ENCODE data around the gene ATP1A1.

Gene ATP1A1

GRCh38 chr1:116372651-116373430 lies at the start of gene ATP1A1:
ATP1A1 (plus strand) TSS chr1:116373244; CDS start chr1:116373512, 268 bp downstream.
- DNase-seq: peak; percentile 85

GRCh38 chr1:116323491-116323890 lies 49.6 kb upstream of the ATP1A1 start:
- DNase-seq: no peak

- DNase-seq: no peak
These were observed 48.6 kb upstream of the ATP1A1 start for GRCh38 chr1:116324411-116324810.

GRCh38 chr1:116325104-116325503 lies 47.9 kb upstream of the ATP1A1 start:
- no peak for DNase-seq

GRCh38 chr1:116325922-116326321 lies 47.1 kb upstream of the ATP1A1 start:
- DNase-seq: no peak

DNA sequence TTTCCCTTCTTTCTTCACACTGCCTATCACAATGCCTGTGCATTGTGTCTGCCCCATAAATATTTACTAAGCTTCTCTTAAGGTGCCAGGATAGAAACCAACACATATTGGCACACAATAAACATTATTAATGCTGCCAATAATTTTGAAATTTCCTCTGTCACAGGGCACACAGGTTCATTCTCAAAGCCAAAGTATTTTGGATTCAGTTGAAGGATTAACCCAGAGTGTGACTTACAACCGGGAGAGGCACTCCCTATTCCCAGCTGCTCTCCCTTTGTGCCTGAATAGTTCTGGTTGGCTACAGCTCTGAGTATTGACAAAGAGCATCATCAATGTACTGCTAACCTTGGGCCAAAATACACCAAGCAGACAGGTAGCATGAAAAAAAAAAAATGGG lies 46.6 kb upstream of the ATP1A1 start:
- DNase-seq: no peak

GRCh38 chr1:116328671-116329070 lies 44.4 kb upstream of the ATP1A1 start:
- no peak for DNase-seq

DNA sequence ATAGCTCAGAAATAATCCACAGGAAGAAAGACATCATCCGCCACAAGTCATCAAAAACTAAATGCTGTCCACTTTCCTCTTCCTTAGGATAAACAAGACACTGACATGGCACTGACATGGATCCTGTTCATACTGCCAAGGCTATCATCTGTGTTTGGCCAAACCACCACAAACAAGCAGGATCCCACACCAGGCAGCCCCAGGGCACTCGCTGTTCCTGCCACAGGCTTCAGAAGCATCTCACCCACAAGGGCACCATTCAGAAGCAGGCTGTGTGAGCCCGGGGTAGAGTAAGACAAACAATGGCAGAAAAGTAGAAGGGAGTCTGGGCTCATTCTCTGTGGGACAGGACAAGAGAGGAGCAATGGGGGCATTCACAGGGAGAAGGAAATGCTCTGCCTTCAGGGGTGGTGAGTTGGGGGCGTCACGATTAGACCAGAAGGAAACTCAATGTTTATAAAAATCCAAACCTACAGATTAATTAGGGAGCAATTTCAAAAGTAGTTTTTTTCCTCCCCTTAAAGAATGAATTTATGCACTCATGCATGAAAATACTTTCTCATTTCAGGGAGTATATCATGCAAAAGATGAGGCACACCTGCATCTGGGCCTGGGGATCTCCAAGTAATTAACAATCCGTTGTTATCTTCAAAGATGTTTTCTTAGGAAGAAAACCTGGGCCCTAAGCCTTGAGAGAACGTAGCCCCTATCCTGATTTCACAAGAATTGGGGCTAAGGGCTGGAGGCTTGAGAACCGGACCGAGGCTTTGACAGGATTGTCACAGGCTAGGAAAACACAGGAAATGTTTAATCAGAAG lies 43.3 kb upstream of the ATP1A1 start:
- no peak for DNase-seq

DNA sequence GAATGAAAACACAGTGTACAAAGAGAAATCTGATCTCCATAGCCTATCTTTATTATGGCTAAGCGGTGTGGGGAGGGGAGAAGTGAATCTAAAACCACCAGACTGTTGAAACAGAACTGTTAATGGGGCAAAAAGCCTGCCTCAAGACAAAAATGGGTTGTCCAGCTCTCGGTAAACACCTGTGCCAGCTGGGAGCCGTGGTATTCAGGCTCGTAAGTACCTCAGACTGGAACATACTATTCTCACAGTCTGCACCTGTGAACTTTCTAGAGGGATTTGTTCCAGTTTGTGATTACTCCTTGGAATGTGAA lies 42.7 kb upstream of the ATP1A1 start:
- DNase-seq: no peak

- no peak for DNase-seq
These were observed 42.2 kb upstream of the ATP1A1 start for GRCh38 chr1:116330846-116331245.

- no peak for DNase-seq
These were observed 41.5 kb upstream of the ATP1A1 start for GRCh38 chr1:116331523-116331922.

DNA sequence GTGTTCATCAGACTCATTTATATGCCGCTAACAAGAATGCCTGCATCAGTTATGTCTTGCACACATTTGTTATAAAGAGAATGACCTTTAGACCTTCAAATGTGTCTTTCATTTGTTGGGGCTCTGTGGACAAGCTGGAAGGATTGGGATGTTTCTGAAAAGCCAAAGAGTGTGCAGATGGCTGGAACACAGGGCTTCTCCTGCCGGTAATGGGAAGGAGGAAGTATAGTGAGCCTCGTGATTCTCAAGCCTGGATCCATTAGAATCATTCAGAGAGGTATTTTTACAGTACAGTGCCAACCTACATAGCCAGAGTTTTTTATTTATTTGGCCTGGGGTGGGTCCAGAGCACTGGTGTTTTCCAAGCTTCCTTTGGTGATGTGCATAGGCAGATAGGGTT lies 40.6 kb upstream of the ATP1A1 start:
- DNase-seq: no peak

GRCh38 chr1:116333171-116334014 lies 39.7 kb upstream of the ATP1A1 start:
- no peak for DNase-seq

DNA sequence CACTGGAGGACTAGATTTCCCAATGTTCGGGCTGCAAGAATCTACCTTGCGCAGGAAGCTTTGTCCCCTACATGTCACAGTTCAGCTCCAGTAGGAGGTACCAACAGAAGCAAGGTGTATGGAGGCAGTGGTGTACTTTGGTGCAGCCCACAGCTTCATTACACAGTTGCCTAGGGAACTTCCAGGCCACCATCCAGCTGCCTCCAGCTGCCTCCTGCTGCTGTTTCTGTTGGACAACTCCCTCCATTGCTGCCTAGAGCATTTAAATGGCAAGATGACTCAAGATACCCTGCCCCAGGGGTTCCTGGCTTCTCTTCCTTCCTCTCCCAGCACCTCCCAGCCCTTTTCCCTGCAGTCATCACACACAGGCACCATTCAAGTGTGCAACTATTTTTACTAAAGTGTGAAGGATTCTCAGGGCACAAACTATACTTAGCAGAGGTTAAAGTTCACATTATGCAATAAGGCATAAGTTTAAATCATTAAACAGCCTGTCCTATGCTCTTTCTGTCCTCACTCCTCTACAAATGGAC lies 39.0 kb upstream of the ATP1A1 start:
- DNase-seq: peak; percentile 42

DNA sequence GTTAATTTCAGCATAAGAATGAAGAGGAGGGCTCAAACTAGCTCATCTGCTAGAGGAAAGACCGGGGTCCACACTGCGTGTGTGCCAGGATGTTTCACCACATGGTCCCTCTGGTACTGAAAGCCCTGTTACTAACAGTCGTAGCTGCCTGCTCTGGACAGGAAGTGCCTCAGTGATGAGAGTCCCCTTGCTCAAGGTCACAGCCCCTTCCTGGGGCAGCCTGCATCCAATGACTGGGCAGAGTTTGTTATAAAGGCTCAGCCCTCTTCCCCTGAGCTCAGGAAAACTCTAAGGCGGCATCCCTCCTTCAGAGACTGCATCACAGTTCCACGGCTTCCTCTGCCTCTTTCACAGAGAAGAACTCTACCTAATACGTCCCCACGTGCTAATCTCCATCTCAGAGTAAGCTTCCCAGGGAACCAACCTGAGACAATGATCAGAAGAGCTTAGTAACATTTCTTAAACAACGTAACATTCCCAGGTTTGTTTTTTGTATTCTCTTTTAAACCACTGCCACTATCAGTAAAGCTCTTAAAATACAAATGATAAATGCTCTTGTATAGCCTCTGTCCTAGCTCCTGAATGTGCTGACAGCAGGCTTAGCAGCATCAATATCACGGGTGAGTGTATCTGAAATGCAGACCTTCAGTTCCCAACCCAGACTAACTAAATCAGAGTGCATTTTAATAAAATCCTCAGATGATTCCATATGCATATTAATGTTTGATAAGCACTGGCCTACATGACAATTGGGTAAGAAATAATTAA lies 38.0 kb upstream of the ATP1A1 start:
- no peak for DNase-seq

DNA sequence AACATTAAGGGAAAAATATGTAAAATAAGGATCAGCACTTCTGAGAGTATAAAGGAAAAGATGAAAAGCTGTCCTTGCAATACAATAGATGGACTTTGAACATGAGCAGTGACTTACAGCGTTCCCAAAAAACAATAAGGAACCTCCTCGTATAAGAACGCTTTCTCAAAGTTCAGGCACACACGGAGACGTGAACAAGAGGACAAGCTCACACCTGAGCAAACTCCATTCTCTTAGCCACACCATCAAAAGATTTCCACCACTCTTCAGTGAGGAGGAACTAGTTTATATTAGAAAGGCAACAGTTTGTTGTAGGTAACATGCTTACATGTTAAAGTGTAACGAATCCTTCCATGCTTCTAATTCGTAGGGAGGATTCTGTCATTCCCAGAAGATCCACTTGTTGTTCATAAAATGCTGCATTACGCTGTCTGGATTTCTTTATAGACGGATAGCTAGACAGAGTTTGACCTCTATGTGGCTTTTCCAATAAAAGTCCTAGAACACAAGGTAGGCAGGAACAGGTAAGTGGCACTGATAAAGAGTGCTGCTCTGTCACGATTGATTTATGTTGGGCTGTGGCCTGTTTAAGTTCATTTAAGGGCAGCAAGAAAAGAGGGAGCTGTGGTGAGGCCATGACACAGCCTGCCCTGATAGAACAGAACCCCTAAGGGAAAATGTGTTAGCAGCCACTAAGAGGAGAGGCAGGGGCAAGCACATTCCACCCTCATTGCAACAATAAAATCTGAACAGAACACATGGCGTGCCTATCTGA lies 37.0 kb upstream of the ATP1A1 start:
- DNase-seq: no peak

DNA sequence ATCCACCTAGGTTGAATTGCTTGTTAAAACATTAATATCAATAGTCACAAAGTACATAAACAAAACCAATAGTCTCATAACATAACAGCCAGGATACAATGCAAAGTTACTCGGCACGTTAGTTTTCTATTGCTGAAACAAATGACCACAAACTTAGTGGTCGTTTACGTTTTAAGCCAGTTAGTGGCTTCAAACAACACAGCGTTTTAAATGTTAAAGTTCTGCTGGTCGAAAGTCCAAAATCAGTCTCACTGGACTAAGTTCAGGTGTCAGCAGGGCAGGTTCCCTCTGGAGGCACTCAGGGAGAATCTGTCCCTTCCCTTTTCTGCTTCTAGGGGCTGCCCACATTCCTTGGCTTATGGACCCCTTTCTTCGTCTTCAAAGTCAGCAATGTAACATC lies 35.6 kb upstream of the ATP1A1 start:
- DNase-seq: no peak

DNA sequence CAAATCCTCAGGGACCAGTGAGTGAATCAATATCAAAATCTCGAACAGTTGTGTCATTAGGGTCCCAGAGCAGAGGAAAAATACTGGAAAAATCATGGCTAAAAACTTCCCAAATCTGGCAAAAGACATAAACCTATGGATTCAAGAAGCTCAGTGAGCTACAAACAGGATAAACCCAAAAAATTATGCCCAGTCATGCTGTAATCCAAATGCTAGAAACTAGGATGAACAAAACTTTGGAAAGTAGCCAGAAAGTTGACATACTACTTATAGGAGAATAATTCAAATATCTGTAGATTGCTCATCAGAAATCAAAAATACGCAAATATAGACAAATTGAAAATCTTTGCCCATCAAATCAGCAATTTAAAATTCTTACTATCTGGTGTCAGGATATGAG lies 34.6 kb upstream of the ATP1A1 start:
- no peak for DNase-seq

DNA sequence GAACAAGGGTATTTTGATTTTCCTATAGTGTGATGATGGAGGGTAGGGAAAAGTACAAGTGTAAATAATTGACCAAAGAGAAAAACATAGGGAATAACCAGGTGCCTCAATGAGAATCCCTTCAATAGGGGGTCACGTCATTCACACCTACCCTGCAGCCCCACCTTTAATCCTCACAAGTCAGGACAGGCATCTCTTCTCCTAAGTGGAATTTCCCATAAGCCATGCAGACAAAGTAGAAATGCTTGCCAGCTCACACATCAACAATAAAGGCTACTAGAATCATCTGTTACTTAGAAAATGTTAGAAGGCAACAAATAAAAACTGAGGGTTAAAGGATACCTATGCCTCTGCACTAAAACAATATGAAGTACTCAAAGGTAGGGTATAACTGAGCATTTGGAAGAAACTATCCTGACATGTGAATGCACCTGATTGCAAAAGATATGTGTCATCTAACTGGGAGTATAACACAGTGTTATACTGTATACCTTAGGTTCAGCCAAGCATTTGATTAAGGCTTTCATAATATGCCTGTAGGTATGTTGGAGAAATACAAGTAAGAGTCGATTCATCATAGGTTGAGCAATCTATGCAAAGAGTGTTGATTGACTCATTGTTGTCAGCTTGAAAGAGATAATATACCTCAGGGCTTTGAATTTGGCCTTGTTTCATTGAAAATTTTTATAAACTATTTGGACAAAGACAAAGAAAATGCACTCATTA lies 32.4 kb upstream of the ATP1A1 start:
- no peak for DNase-seq

DNA sequence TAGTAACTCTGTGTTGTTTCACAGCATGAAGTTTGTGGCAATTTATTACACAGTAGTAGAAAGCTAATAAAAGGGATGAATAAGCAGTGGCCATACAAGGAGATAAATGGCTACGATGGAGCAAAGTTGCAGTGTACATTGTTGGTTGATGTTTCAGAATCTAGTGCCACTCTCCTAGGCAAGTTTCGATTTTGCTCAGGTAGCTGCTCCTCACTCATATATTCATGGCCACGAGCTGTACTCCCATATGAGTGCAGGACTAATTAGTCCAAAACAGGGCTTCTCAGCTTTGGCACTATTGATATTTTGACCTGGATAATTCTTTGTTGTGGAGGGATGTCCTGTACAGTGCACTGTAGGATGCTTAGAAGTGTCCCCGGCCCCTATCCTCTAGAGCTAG lies 30.0 kb upstream of the ATP1A1 start:
- no peak for DNase-seq

GRCh38 chr1:116345011-116345410 lies 28.0 kb upstream of the ATP1A1 start:
- no peak for DNase-seq
